H1 (cell line): Measurements from ENCODE around the gene LAMTOR3. TPM values are rescaled to one million over a fixed set of nuclear protein-coding genes. Genes with fewer than 3 reads are reported as not detected.

Experiments
- CHD1 ChIP-seq: IDR thresholded peaks from 2 replicates; pipeline ENCODE4 v1.6.1; 2012; ENCODE audit warnings: low read depth, low read length, improper control_type of control experiment
- CREB1 ChIP-seq: IDR thresholded peaks from 2 replicates; pipeline ENCODE4 v1.6.1; 2012; ENCODE audit warnings: inconsistent platforms
- HDAC6 ChIP-seq: IDR thresholded peaks from one replicate; pipeline ENCODE4 v1.7.1; 2012; ENCODE audit warnings: low read depth, mild to moderate bottlenecking, inconsistent platforms, low read length, moderate library complexity
- RBBP5 ChIP-seq: IDR thresholded peaks from 2 replicates; pipeline ENCODE4 v1.7.1; 2012; ENCODE audit warnings: low read depth, mild to moderate bottlenecking, inconsistent platforms, low read length, moderate library complexity, borderline replicate concordance
- polyA plus RNA-seq, 7 experiments: library from polyadenylated mRNA; depleted of rRNA in 3 of 7; stranded (reverse) in 5 of 7; unstranded in 2 of 7; fragments of >200 nt in 5 of 7; fragments of 200-250 nt in 2 of 7; gene quantifications; 1 replicate in 5 of 7; 2 replicates in 1 of 7; 4 replicates in 1 of 7; pipeline versions ENCODE4 v1.2.1 to v1.2.3, GENCODE V29; 2011 to 2013; ENCODE audit warnings: missing spikeins in 2 of 7, mixed read lengths in 2 of 7
- total RNA-seq: library from RNA; stranded (reverse); fragmentation: NEBNext Ultra II Directional; extraction: Animal tissue kit (Norgen Biotek cat#: 25700); gene quantifications from 2 replicates; pipeline ENCODE4 v1.2.1, GENCODE V29; 2021
- TF ChIP-seq, protein P1 (sequence below): IDR thresholded peaks from 2 replicates; pipeline ENCODE4 v1.6.1; 2012; ENCODE audit warnings: low read length, inconsistent platforms

LAMTOR3 gene
- total and polyA plus RNA-seq, 2 of the 8 experiments (the other 6 are each of a cell fraction or from before 2014, with no cell fraction given), result 25.1 to 34.4 TPM

DNA sequence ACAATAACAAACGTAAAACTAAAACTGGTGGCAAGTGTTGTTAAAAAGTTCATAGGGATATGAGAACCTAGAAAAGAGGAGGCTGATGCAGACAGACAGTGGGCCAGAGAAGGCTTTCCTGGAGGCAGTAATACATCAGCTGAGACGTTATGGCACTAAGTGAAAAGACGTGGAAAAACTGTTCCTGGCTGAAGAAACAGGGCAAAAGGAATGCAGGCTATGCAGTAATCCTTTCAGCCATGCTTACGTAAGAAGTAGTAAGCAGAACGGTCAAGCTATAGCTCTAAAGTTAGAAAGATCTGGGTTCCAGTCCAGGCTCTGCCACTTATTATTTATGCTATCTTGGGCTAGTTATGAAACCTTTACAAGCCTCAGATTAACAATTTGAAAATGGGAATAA lies 6.4 kb downstream of the LAMTOR3 start (continued):
- TF ChIP-seq HDAC6, result no peak
- TF ChIP-seq CREB1, result no peak
- TF ChIP-seq RBBP5, result no peak
- TF ChIP-seq, protein P1, sequence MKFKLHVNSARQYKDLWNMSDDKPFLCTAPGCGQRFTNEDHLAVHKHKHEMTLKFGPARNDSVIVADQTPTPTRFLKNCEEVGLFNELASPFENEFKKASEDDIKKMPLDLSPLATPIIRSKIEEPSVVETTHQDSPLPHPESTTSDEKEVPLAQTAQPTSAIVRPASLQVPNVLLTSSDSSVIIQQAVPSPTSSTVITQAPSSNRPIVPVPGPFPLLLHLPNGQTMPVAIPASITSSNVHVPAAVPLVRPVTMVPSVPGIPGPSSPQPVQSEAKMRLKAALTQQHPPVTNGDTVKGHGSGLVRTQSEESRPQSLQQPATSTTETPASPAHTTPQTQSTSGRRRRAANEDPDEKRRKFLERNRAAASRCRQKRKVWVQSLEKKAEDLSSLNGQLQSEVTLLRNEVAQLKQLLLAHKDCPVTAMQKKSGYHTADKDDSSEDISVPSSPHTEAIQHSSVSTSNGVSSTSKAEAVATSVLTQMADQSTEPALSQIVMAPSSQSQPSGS, result no peak
- no peak for TF ChIP-seq CHD1
